H9 (cell line): ENCODE measurements around the gene MRPS10. TPM values are rescaled to one million over a fixed set of nuclear protein-coding genes. Genes with fewer than 3 reads are reported as not detected.

Source experiments
- DNase-seq: peaks from one replicate; pipeline ENCODE4 v3.0.0-alpha.2; 2017
- H2AFZ ChIP-seq: one replicate; pipeline ENCODE4 v1.6.1; 2013; ENCODE audit warnings: mild to moderate bottlenecking, low read length, control low read depth, moderate library complexity
- H2AK5ac ChIP-seq: 2 replicates; pipeline ENCODE4 v1.6.1; 2013; ENCODE audit warnings: low read length, control low read depth, mixed read lengths; ENCODE audit not compliant: insufficient read length
- H2BK120ac ChIP-seq: one replicate; pipeline ENCODE4 v1.6.1; 2013; ENCODE audit warnings: low read depth, mild to moderate bottlenecking, low read length, control low read depth, inconsistent platforms; ENCODE audit not compliant: poor library complexity, severe bottlenecking
- H2BK12ac ChIP-seq: 2 replicates; pipeline ENCODE4 v1.6.1; 2013; ENCODE audit warnings: low read length, control low read depth, mixed read lengths, low read depth; ENCODE audit not compliant: insufficient read length
- H2BK15ac ChIP-seq: 2 replicates; pipeline ENCODE4 v1.6.1; 2013; ENCODE audit warnings: low read depth, low read length, control low read depth
- H2BK20ac ChIP-seq: one replicate; pipeline ENCODE4 v1.6.1; 2013; ENCODE audit warnings: low read depth, mild to moderate bottlenecking, low read length, control low read depth, inconsistent platforms; ENCODE audit not compliant: poor library complexity, severe bottlenecking
- H2BK5ac ChIP-seq: 2 replicates; pipeline ENCODE4 v1.6.1; 2013; ENCODE audit warnings: low read length, control low read depth, mixed read lengths; ENCODE audit not compliant: insufficient read length
- H3K14ac ChIP-seq: 2 replicates; pipeline ENCODE4 v1.6.1; 2013; ENCODE audit warnings: low read length, control low read depth; ENCODE audit not compliant: insufficient read depth
- H3K18ac ChIP-seq: 2 replicates; pipeline ENCODE4 v1.6.1; 2013; ENCODE audit warnings: low read depth, mild to moderate bottlenecking, mixed read lengths, low read length, control low read depth; ENCODE audit not compliant: insufficient read length
- H3K23ac ChIP-seq: 2 replicates; pipeline ENCODE4 v1.6.1; 2013; ENCODE audit warnings: low read length, control low read depth, mixed read lengths, low read depth; ENCODE audit not compliant: insufficient read length
- H3K23me2 ChIP-seq: 2 replicates; pipeline ENCODE4 v1.6.1; 2013; ENCODE audit warnings: low read depth, mild to moderate bottlenecking, mixed read lengths, low read length, control low read depth; ENCODE audit not compliant: insufficient read length, poor library complexity, severe bottlenecking
- H3K27ac ChIP-seq: 2 replicates; pipeline ENCODE4 v1.5.1; 2013; ENCODE audit warnings: low read length, control low read depth, mixed read lengths, low read depth; ENCODE audit not compliant: insufficient read length
- H3K27me3 ChIP-seq: 2 replicates; pipeline ENCODE4 v1.6.1; 2013; ENCODE audit warnings: low read length, control low read depth, inconsistent platforms; ENCODE audit not compliant: insufficient read depth
- H3K4ac ChIP-seq: 2 replicates; pipeline ENCODE4 v1.6.1; 2013; ENCODE audit warnings: low read depth, mild to moderate bottlenecking, control low read depth, inconsistent platforms, low read length, moderate library complexity
- H3K4me1 ChIP-seq: 2 replicates; pipeline ENCODE4 v1.6.1; 2013; ENCODE audit warnings: low read length, control low read depth, inconsistent platforms; ENCODE audit not compliant: insufficient read depth
- H3K4me2 ChIP-seq: 2 replicates; pipeline ENCODE4 v1.6.1; 2013; ENCODE audit warnings: low read length, control low read depth, mixed read lengths; ENCODE audit not compliant: insufficient read length, insufficient read depth
- H3K56ac ChIP-seq: 2 replicates; pipeline ENCODE4 v1.6.1; 2013; ENCODE audit warnings: low read depth, mild to moderate bottlenecking, mixed read lengths, low read length, control low read depth; ENCODE audit not compliant: insufficient read length
- H3K79me1 ChIP-seq: 2 replicates; pipeline ENCODE4 v1.6.1; 2013; ENCODE audit warnings: low read depth, mild to moderate bottlenecking, moderate library complexity, low read length, control low read depth, inconsistent platforms; ENCODE audit not compliant: insufficient read depth, poor library complexity, severe bottlenecking
- H3K79me2 ChIP-seq: 2 replicates; pipeline ENCODE4 v1.6.1; 2013; ENCODE audit warnings: low read length, control low read depth, inconsistent platforms; ENCODE audit not compliant: insufficient read depth
- H3K9ac ChIP-seq: 2 replicates; pipeline ENCODE4 v1.6.1; 2013; ENCODE audit warnings: low read length, control low read depth, mixed read lengths; ENCODE audit not compliant: insufficient read length; ENCODE audit errors: extremely low read depth
- H3K9me3 ChIP-seq: one replicate; pipeline ENCODE4 v1.6.1; 2013; ENCODE audit warnings: low read depth, low read length, inconsistent platforms; ENCODE audit not compliant: control insufficient read depth
- H3T11ph ChIP-seq: one replicate; pipeline ENCODE4 v1.6.1; 2013; ENCODE audit warnings: mild to moderate bottlenecking, low read length, control low read depth, inconsistent platforms
- H4K20me1 ChIP-seq: one replicate; pipeline ENCODE4 v1.6.1; 2013; ENCODE audit not compliant: control insufficient read depth, insufficient read length, insufficient read depth
- H4K5ac ChIP-seq: 2 replicates; pipeline ENCODE4 v1.6.1; 2013; ENCODE audit warnings: low read depth, mild to moderate bottlenecking, mixed read lengths, low read length, control low read depth; ENCODE audit not compliant: insufficient read length
- H4K8ac ChIP-seq: replicated peaks from 2 replicates; pipeline ENCODE4 v1.6.1; 2013; ENCODE audit warnings: low read length, control low read depth, mixed read lengths, low read depth; ENCODE audit not compliant: insufficient read length
- H4K91ac ChIP-seq: 2 replicates; pipeline ENCODE4 v1.6.1; 2013; ENCODE audit warnings: low read depth, mild to moderate bottlenecking, moderate library complexity, mixed read lengths, low read length, control low read depth; ENCODE audit not compliant: insufficient read length
- H3K27ac Mint-ChIP-seq, 3 experiments: 2 replicates in 2 of 3; 3 replicates in 1 of 3; pipeline ENCODE4 v1.8.0; 2020 to 2021; ENCODE audit warnings: mixed read lengths in 3 of 3, mild to moderate bottlenecking in 1 of 3, moderate library complexity in 1 of 3
- H3K27me3 Mint-ChIP-seq: 2 replicates; pipeline ENCODE4 v1.8.0; 2021; ENCODE audit warnings: low read depth, mild to moderate bottlenecking, moderate library complexity, mixed read lengths
- H3K36me3 Mint-ChIP-seq, 3 experiments: 2 replicates in 2 of 3; 3 replicates in 1 of 3; pipeline ENCODE4 v1.8.0; 2020 to 2021; ENCODE audit warnings: low read depth in 3 of 3, mixed read lengths in 3 of 3; ENCODE audit not compliant: insufficient read depth in 1 of 3
- H3K4me1 Mint-ChIP-seq, 2 experiments: 2 replicates each; pipeline ENCODE4 v1.8.0; 2020; ENCODE audit warnings: mixed read lengths in 2 of 2
- H3K4me3 Mint-ChIP-seq, 2 experiments: 2 replicates in 1 of 2; 3 replicates in 1 of 2; pipeline ENCODE4 v1.8.0; 2020 to 2021; ENCODE audit warnings: mild to moderate bottlenecking in 2 of 2, mixed read lengths in 2 of 2, moderate library complexity in 1 of 2
- H3K9me3 Mint-ChIP-seq, 2 experiments: 2 replicates in 1 of 2; 3 replicates in 1 of 2; pipeline ENCODE4 v1.8.0; 2020; ENCODE audit warnings: mild to moderate bottlenecking in 2 of 2, mixed read lengths in 2 of 2, moderate library complexity in 1 of 2
- WGBS: extraction: QIAGEN DNeasy Blood & Tissue Kit; methylation state at CpG from one replicate; pipeline ENCODE4 v1.1.7; 2013; ENCODE audit warnings: missing lambda C conversion rate, low lambda C conversion rate, mixed read lengths; ENCODE audit not compliant: insufficient read length; ENCODE audit errors: extremely low coverage; 5-methylcytosine and 5-hydroxymethylcytosine counted together
- total RNA-seq: library from RNA; stranded (reverse); gene quantifications from 2 replicates; pipeline ENCODE4 v1.2.1, GENCODE V29; 2021
- TF ChIP-seq, protein P1 (sequence below): fragments of 200-600 bp; sonication (generic); conservative IDR thresholded peaks from 3 replicates; pipeline ENCODE4 v1.8.0; 2021; ENCODE audit warnings: antibody characterized with exemption, mild to moderate bottlenecking

Gene MRPS10
- total RNA-seq, 1 experiment from 2014 or later, result 33.9 TPM

DNA sequence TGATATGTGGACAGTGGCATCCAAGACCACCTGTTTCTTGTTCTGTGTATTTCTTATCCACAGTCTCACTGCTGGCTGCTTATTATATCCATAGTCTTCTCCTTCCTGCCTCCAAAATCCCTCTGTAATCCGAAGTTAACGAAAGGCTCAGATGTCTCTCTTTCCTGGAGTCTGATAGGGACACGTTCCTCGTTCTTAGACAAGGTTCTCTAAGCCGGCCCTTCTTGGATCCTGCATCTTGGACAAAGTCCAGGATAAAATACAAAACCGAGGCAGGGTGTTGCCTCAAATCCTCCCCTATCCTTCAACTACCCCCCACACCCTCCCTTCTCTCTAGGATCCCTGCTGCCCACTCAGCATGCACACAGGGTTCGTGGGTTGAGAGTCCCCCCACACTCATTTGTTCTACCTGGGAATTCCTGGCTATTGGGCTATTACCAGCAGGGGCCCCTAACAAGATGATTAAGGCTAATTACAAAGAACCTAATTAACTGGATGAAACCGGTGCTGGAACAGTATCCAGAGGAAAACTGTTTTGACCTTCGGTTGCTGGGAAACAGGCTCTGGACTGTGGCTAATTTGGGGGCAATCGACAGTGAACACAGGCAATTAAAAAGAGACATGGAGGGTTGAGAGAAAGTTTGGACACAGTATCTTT is 32.7 kb upstream of the MRPS10 start:
- H3K4me1 Mint-ChIP-seq, result peaks cover 2 to 18% of the 10 kb centered on the region in 2 experiments; a peak in 3 of 4 replicates
- no peaks in the 10 kb centered on the region for H4K20me1 ChIP-seq
- H3T11ph ChIP-seq, result no peak overlapping the region
- no peak overlapping the region for H2AFZ ChIP-seq
- no peak overlapping the region for H2BK120ac ChIP-seq
- no CpG with 5 or more reads among the region's 10 CpGs for WGBS
- H3K9me3 ChIP-seq, result no peaks in the 10 kb centered on the region
- H3K4me1 ChIP-seq, result no peaks in the 10 kb centered on the region
- no peak overlapping the region for H3K23ac ChIP-seq
- H3K27me3 ChIP-seq, result no peaks in the 10 kb centered on the region
- no peak overlapping the region for H3K9ac ChIP-seq
- H3K4ac ChIP-seq, result no peak overlapping the region
- no peaks in the 10 kb centered on the region for H3K23me2 ChIP-seq
- no peak overlapping the region for H3K18ac ChIP-seq
- H3K56ac ChIP-seq, result no peak overlapping the region
- TF ChIP-seq, protein P1, sequence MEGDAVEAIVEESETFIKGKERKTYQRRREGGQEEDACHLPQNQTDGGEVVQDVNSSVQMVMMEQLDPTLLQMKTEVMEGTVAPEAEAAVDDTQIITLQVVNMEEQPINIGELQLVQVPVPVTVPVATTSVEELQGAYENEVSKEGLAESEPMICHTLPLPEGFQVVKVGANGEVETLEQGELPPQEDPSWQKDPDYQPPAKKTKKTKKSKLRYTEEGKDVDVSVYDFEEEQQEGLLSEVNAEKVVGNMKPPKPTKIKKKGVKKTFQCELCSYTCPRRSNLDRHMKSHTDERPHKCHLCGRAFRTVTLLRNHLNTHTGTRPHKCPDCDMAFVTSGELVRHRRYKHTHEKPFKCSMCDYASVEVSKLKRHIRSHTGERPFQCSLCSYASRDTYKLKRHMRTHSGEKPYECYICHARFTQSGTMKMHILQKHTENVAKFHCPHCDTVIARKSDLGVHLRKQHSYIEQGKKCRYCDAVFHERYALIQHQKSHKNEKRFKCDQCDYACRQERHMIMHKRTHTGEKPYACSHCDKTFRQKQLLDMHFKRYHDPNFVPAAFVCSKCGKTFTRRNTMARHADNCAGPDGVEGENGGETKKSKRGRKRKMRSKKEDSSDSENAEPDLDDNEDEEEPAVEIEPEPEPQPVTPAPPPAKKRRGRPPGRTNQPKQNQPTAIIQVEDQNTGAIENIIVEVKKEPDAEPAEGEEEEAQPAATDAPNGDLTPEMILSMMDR, result no peak
- H3K27me3 Mint-ChIP-seq, result no peaks in the 10 kb centered on the region
- H3K4me3 Mint-ChIP-seq, result no peak overlapping the region
- no peak overlapping the region for H3K4me2 ChIP-seq
- H3K36me3 Mint-ChIP-seq, result peaks cover 43 to 76% (median 75%) of the 10 kb centered on the region in 3 experiments; a peak in 6 of 7 replicates
- no peak overlapping the region for H3K14ac ChIP-seq
- H2BK15ac ChIP-seq, result no peak overlapping the region
- H3K27ac Mint-ChIP-seq, result peak overlapping the region in 1 of 3 experiments; percentile 71; a peak in 1 of 7 replicates
- H3K79me1 ChIP-seq, result no peaks in the 10 kb centered on the region
- H3K27ac ChIP-seq, result no peak overlapping the region
- H3K9me3 Mint-ChIP-seq, result no peaks in the 10 kb centered on the region
- no peak overlapping the region for H2BK12ac ChIP-seq
- H2AK5ac ChIP-seq, result no peak overlapping the region
- H4K5ac ChIP-seq, result no peak overlapping the region
- H2BK20ac ChIP-seq, result no peak overlapping the region
- no peak overlapping the region for H4K91ac ChIP-seq
- DNase-seq, result no peak
- no peak overlapping the region for H4K8ac ChIP-seq
- no peaks in the 10 kb centered on the region for H3K79me2 ChIP-seq
- H2BK5ac ChIP-seq, result no peak overlapping the region
